NCI-H1417 (cell line): ENCODE results near the gene VWA3B.
A peak's percentile ranks its signal among the peaks of the same experiment; 100 is the strongest.
"Not testable (repeated sequence)": the region's sequence is repeated elsewhere in the genome, so short reads cannot be mapped to it uniquely, and the experiment has no call there.

Experiments used
- DNase-seq, 3 experiments: peaks; one replicate each; lab custom pipeline; 2025; lab: John Stamatoyannopoulos, UW

Gene VWA3B

DNA sequence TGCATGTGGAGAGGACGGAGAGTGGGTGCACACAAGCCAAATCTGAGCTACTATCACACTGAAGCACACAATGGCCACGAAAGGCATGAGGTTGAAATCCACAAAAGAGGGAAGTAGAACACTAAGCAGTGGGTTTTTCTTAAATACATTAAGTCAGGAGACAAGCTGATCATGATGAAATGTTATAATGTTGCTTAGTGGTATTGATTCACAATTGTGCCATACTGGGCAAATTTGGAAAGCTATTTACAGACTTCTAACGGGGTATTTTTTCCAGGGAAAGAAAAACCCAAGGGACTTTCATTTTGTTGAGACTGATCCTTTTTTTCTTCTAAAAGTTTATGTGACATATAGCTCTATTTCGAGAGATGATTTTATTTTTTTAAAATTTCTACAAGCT is 158.5 kb downstream of the VWA3B start:
- DNase-seq = no peak

- no peak for DNase-seq
Measured at GRCh38 chr2:98247383-98247782, 160.4 kb downstream of the VWA3B start.

- DNase-seq = no peak
Measured at GRCh38 chr2:98252038-98252773, 165.2 kb downstream of the VWA3B start.

GRCh38 chr2:98253461-98254070 is 166.6 kb downstream of the VWA3B start:
- no peak for DNase-seq

DNA sequence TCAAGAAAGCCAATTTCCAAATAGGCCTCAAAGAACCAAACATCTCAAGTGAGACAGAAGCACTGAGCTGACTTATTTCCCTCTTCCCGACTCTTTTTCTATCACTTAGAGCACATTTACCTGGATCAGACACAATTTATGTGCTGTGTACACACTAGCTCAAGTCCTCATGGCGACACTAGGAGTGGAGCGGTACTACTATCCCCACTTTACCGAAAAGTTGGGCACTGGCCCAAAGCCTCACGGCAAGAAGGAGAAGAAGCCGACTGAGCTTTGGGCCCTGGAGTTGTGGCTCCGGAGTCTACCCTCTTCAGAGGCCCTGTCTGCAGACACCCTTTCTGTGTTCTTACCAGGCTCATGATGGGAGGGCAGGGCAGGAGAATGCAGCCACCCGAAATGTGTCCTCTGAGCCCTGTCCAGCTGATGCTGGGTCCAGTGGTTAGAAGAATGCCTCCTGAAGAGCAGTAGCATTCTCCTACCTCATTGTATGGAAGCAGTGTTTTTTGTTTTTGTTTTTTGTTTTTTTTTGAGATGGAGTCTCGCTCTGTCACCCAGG is 167.6 kb downstream of the VWA3B start:
- no peak for DNase-seq

DNA sequence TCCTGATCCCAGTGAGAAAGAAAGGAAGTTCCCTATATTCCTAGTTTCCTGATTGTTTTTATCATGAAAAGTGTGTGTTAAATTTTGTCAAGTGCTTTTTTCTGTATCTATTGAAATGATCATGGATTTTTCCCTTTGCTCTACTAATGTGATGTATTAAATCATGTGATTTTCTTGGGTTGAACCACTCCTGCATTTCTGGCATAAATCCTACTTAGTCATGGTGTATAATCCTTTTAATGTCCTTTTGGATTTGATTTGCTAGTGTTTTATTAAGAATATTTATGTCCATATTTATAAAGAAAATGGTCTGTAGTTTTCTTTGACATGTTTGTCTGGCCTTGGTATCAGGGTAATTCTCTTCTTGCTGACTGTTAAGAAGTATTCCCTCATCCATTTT is 171.9 kb downstream of the VWA3B start:
- DNase-seq = no peak

DNA sequence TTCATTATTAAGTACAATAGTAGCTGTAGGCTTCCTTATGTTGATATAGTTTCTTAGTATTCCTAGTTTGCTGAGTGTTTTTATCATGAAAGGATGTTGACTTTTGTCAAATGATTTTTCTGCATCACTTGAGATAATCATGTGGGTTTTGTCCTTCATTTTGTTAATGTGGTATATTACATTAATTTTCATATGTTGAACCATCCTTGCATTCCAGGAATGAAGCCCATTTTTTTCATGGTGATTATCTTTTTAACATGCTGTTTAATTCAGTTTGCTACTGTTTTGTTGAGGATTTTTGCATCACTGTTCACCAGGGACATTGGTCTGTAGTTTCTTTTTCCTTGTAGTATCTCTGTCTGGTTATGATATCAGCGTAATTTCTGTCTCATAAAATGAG is 176.4 kb downstream of the VWA3B start:
- DNase-seq = peak in 1 of 3 experiments; percentile 2

DNA sequence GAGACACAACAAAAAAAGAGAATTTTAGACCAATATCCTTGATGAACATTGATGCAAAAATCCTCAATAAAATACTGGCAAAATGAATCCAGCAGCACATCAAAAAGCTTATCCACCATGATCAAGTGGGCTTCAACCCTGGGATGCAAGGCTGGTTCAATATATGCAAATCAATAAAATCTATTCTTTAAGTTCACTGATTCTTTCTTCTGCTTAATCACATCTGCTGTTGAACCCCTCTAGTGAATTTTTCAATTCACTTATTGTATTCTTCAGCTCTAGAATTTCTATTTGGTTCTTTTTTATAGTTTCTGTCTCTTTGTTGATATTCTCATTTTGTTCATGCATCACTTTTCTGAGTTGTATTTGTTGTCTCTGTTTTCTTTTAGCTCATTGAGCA is 181.3 kb downstream of the VWA3B start:
- not testable (repeated sequence) for DNase-seq

- peak in 2 of 3 experiments; percentile 3 to 46 for DNase-seq
Measured at GRCh38 chr2:98269274-98269673, 182.3 kb downstream of the VWA3B start.

DNA sequence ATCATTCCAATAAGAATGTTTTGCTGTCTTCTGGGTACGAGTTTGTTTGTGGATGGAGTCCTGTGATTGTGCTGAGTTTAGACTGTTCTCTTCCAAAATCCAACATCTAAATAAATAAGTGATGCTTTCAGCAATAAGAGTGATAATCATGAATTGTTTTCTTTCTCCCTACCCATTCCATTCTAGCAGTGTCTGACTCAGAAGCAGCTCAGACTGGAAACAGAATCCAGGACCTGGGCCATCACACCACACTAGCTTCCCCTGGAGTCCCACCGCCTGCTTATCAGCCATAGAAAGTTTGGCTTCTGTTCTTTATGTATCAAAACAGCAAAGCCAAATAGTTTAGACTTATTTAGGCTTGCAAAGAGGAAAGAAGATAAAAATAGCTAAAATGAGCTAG is 182.9 kb downstream of the VWA3B start:
- no peak for DNase-seq

DNA sequence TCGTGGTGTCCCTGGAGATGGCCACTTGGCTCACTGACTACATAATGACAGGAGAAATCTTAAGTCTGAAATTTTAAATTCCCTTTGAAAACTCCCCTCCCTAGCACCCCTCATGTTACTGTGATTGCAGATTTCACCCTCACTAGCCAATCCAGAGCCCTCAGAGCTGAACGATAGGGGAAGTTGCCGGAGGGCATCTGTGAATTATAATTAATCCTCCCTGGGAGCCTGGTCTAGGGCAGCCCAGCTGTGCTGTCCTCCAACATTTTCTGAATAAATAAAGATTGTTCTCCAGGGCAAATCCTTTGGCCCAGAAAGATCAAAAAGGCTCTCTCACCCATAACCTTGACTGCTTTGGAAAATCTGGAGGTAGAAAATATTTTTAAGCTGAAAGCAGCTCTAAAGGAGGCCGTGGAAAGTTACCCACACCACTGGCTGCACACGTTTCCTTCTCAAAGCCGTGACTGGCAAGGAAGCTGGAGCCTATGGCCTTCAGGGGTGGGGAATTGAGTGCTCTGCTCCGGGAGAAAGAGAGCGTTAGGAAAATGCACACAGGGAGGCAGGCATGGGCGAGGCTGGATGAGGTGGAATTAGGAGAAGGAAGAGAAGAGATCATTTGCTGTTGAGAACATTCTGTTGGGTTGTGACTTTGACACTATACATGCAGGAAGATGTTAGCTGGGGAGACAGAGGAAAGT is 190.3 kb downstream of the VWA3B start:
- DNase-seq = peak in 2 of 3 experiments; percentile 69 to 83

- DNase-seq = no peak
Measured at GRCh38 chr2:98278074-98278473, 191.1 kb downstream of the VWA3B start.

DNA sequence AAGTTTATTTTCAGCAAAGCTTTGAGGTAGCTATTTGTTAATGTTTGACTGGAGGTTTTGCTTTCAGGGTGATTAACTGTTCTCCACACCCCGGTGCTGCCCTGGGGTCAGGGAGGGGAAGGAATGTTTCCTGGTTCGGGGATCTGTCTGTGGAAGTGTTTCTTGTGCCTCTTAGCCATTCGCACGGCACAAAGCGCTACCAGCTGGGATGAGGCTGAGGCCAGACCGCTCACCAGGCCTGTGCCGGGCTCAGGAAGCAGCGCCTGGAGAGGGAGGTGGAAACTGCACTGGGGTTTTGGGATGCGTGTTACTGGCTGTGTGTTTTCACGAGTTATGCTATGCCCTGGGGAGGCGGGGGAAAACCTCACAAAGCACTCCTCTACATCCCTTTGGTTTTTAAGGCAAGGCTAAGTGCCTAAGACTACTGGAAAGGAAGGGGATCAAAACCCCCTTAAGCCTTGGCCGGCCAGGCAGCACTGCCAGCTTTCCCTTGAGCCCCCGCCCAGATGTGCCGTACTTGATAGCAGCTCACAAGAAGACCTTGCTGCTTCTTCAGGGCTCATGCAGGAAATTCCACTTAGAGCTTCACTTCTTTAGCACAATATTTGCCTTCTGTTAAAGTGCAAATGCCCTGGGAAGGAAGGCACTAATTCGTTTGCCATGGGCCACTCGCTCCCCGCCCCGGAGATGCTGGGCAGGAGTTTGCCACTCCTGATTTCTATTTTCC is 193.6 kb downstream of the VWA3B start:
- DNase-seq = no peak

DNA sequence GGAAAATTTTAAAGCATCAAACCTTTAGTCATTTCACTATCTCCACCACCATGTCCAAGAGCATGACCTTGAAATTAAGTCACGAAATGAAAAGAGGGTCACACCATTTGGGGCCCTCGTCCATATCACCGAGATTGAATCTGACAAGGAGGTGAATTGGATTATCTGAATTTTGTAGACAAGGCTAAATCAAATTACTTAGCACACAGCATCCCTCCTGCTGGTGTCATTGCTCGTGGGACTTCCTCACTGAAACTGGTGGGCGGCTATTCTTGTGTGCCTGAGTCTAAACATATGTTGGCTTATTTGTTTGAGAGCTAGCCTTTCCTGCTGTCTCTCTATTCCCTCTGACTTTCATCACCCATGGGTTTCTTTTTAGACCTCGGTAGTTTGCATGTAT is 194.6 kb downstream of the VWA3B start:
- no peak for DNase-seq

DNA sequence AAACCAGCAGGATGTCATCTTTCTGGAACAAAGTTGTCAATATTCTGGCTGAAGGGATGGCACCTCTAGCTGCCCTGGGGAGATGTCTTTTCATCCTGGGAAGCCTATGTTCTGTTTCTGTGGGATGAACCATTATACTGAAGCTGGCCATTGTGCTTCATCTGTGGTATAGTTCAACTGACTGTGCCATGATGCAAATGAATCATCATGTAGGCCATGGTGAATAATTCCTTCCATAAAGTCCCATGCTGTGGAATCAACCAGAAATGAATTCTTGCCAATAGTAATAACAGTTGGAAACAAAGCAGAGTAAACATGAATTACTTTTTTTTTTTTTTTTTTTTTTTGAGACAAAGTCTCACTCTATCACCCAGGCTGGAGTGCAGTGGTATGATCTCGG is 195.1 kb downstream of the VWA3B start:
- no peak for DNase-seq

- peak in 2 of 3 experiments; percentile 27 to 60 for DNase-seq
Measured at GRCh38 chr2:98293030-98293429, 206.1 kb downstream of the VWA3B start.

GRCh38 chr2:98293931-98294687 is 207.1 kb downstream of the VWA3B start:
- DNase-seq = no peak

DNA sequence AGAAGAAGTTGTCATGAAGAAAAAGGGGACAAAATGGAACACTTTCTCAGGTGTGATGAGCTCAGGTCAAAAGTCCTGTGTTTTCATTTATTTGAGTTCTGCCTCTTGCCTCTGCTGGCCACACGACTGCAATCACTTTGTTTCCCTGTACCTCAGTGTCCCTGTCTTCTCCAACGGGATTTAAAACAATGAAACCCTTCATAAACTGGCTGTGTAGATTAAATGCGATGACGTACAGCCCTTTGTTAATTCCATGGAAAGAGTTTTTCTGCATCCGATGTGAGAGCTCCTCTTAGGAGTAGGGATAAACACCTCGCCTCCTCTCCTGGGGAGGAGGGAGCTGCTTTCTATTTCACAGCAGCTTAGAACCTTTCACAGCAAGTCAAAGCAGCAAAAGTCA is 207.7 kb downstream of the VWA3B start:
- no peak for DNase-seq

DNA sequence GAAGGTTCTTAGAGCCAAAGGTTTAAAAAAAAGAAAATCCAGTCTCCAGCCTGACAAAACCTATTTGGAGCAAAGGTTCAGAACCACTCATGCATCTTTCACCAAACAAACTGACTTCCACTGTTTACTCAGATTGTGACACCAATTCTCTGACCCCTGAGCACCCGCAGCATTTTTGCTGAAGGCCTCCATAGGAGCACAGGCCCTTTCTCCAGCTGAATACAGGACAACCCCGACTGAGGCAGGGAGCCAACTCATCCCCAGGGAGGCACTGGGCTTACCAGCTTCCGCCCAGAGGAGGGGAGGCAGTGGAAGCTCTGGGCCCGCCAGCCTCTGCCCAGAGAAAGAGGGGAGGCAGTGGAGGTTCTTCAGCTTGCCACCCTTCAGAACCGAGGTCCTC is 208.3 kb downstream of the VWA3B start:
- DNase-seq = no peak

- no peak for DNase-seq
Measured at GRCh38 chr2:98295721-98296414, 208.9 kb downstream of the VWA3B start.

GRCh38 chr2:98296440-98296839 is 209.5 kb downstream of the VWA3B start:
- no peak for DNase-seq
